ENCODE results near the gene LZTR1.

Gene LZTR1

GRCh38 chr22:20956258-20957101 is 25.6 kb upstream of the LZTR1 start:
- CTCF ChIA-PET: interaction anchor here (1.2 to 3.8 kb wide), 5 partner anchors 12 to 70 kb away, joined by 3 to 11 read pairs (median 6); no protein-coding TSS in a partner anchor
- H3K4me1 ChIP-seq (ENCODE audit: control extremely low read depth in 1 of 4, control insufficient read depth in 4 of 4, insufficient read depth in 4 of 4, low read length in 3 of 4): peaks cover 0 to 21% (median 15%) of the 10 kb centered on the region in 4 experiments

GRCh38 chr22:20957102-20957682 is 24.9 kb upstream of the LZTR1 start:
- CTCF ChIA-PET: interaction anchor here (1.0 to 3.8 kb wide), 7 partner anchors 10 to 71 kb away, joined by 3 to 12 read pairs (median 6); partner anchors contain the start of gene AIFM3
- under 1% methylated on average over 46 of the region's 59 CpGs for WGBS (ENCODE audit: insufficient coverage)
- Histone ChIP-seq H3K27me3 (replicated peaks in 2 of 5; ENCODE audit: control insufficient read depth in 4 of 5, insufficient read depth in 5 of 5, low read length in 4 of 5) (no peaks in the 10 kb centered on the region), H3K9me3 (ENCODE audit: control extremely low read depth in 1 of 5, control insufficient read depth in 4 of 5, insufficient read depth in 2 of 5, low read depth in 1 of 5, low read length in 4 of 5) (no peaks in the 10 kb centered on the region), H3K4me3 (ENCODE audit: control insufficient read depth in 1 of 7, extremely low read depth in 1 of 7, insufficient read depth in 4 of 7, low read depth in 2 of 7, low read length in 6 of 7) (peak overlapping the region; percentile 62 to 92 (median 76)), H3K36me3 (ENCODE audit: control insufficient read depth in 4 of 4, insufficient read depth in 4 of 4, low read length in 3 of 4) (peaks cover 0 to 19% (median 14%) of the 10 kb centered on the region in 4 experiments), H3K27ac (ENCODE audit: insufficient read depth in 1 of 2, low read depth in 1 of 2, low read length in 2 of 2, poor library complexity in 1 of 2, severe bottlenecking in 2 of 2) (no peak overlapping the region), H3K4me1 (ENCODE audit: control extremely low read depth in 1 of 4, control insufficient read depth in 4 of 4, insufficient read depth in 4 of 4, low read length in 3 of 4) (peaks cover 0 to 21% (median 17%) of the 10 kb centered on the region in 4 experiments)
- POLR2A ChIA-PET: interaction anchor here (0.6 to 0.7 kb wide), 3 partner anchors 11 to 72 kb away, joined by 3 to 4 read pairs (median 3); no protein-coding TSS in a partner anchor
- no peak for DNase-seq

More at GRCh38 chr22:20956258-20957101, 25.6 kb upstream of the LZTR1 start:
- no peaks in the 10 kb centered on the region for H3K9me3 ChIP-seq (ENCODE audit: control extremely low read depth in 1 of 5, control insufficient read depth in 4 of 5, insufficient read depth in 2 of 5, low read depth in 1 of 5, low read length in 4 of 5)
- H3K27me3 ChIP-seq (replicated peaks in 2 of 5; ENCODE audit: control insufficient read depth in 4 of 5, insufficient read depth in 5 of 5, low read length in 4 of 5): no peaks in the 10 kb centered on the region
- DNase-seq: peak in 1 of 3 donors; percentile 24
- POLR2A ChIA-PET: interaction anchor here (0.6 kb wide), 2 partner anchors 12 to 20 kb away, joined by 3 to 4 read pairs; no protein-coding TSS in a partner anchor
- WGBS (ENCODE audit: insufficient coverage): 40% methylated on average over 26 of the region's 27 CpGs
- H3K27ac ChIP-seq (ENCODE audit: insufficient read depth in 1 of 2, low read depth in 1 of 2, low read length in 2 of 2, poor library complexity in 1 of 2, severe bottlenecking in 2 of 2): no peak overlapping the region
- peaks cover 0 to 26% (median 20%) of the 10 kb centered on the region in 4 experiments for H3K36me3 ChIP-seq (ENCODE audit: control insufficient read depth in 4 of 4, insufficient read depth in 4 of 4, low read length in 3 of 4)
- peak overlapping the region; percentile 62 to 92 (median 76) for H3K4me3 ChIP-seq (ENCODE audit: control insufficient read depth in 1 of 7, extremely low read depth in 1 of 7, insufficient read depth in 4 of 7, low read depth in 2 of 7, low read length in 6 of 7)

- H3K36me3 ChIP-seq (ENCODE audit: control insufficient read depth in 4 of 4, insufficient read depth in 4 of 4, low read length in 3 of 4): peaks cover 0 to 12% (median 8%) of the 10 kb centered on the region in 4 experiments
- ChIA-PET CTCF (interaction anchor here (0.9 to 3.8 kb wide), 9 partner anchors 10 to 153 kb away, joined by 3 to 12 read pairs (median 6); partner anchors contain the start of gene AIFM3), POLR2A (interaction anchor here (0.7 kb wide), 1 partner anchor 73 kb away, joined by 3 read pairs; no protein-coding TSS in a partner anchor)
- H3K4me3 ChIP-seq (ENCODE audit: control insufficient read depth in 1 of 7, extremely low read depth in 1 of 7, insufficient read depth in 4 of 7, low read depth in 2 of 7, low read length in 6 of 7): peak overlapping the region; percentile 62 to 92 (median 76)
- peaks cover 0 to 21% (median 17%) of the 10 kb centered on the region in 4 experiments for H3K4me1 ChIP-seq (ENCODE audit: control extremely low read depth in 1 of 4, control insufficient read depth in 4 of 4, insufficient read depth in 4 of 4, low read length in 3 of 4)
- no peaks in the 10 kb centered on the region for H3K9me3 ChIP-seq (ENCODE audit: control extremely low read depth in 1 of 5, control insufficient read depth in 4 of 5, insufficient read depth in 2 of 5, low read depth in 1 of 5, low read length in 4 of 5)
- 1% methylated on average over 21 of the region's 32 CpGs for WGBS (ENCODE audit: insufficient coverage)
- DNase-seq: peak; percentile 31 to 56 (median 48)
- no peaks in the 10 kb centered on the region for H3K27me3 ChIP-seq (replicated peaks in 2 of 5; ENCODE audit: control insufficient read depth in 4 of 5, insufficient read depth in 5 of 5, low read length in 4 of 5)
- no peak overlapping the region for H3K27ac ChIP-seq (ENCODE audit: insufficient read depth in 1 of 2, low read depth in 1 of 2, low read length in 2 of 2, poor library complexity in 1 of 2, severe bottlenecking in 2 of 2)
Measured at GRCh38 chr22:20957683-20958431, 24.2 kb upstream of the LZTR1 start.

GRCh38 chr22:20959578-20960461 is 22.3 kb upstream of the LZTR1 start:
- DNase-seq: no peak
- H3K9me3 ChIP-seq (ENCODE audit: control extremely low read depth in 1 of 5, control insufficient read depth in 4 of 5, insufficient read depth in 2 of 5, low read depth in 1 of 5, low read length in 4 of 5): no peaks in the 10 kb centered on the region
- ChIA-PET POLR2A (no interaction called here), CTCF (interaction anchor here (1.1 to 1.4 kb wide), 5 partner anchors 9 to 70 kb away, joined by 3 to 5 read pairs (median 4); no protein-coding TSS in a partner anchor)
- H3K27ac ChIP-seq (ENCODE audit: insufficient read depth in 1 of 2, low read depth in 1 of 2, low read length in 2 of 2, poor library complexity in 1 of 2, severe bottlenecking in 2 of 2): no peak overlapping the region
- H3K36me3 ChIP-seq (ENCODE audit: control insufficient read depth in 4 of 4, insufficient read depth in 4 of 4, low read length in 3 of 4): no peaks in the 10 kb centered on the region
- H3K27me3 ChIP-seq (replicated peaks in 2 of 5; ENCODE audit: control insufficient read depth in 4 of 5, insufficient read depth in 5 of 5, low read length in 4 of 5): peaks cover 0 to 12% (median 5%) of the 10 kb centered on the region in 5 experiments
- H3K4me1 ChIP-seq (ENCODE audit: control extremely low read depth in 1 of 4, control insufficient read depth in 4 of 4, insufficient read depth in 4 of 4, low read length in 3 of 4): peaks cover 0 to 28% (median 23%) of the 10 kb centered on the region in 4 experiments
- 97% methylated on average over 9 of the region's 20 CpGs for WGBS (ENCODE audit: insufficient coverage)
- no peak overlapping the region for H3K4me3 ChIP-seq (ENCODE audit: control insufficient read depth in 1 of 7, extremely low read depth in 1 of 7, insufficient read depth in 4 of 7, low read depth in 2 of 7, low read length in 6 of 7)

GRCh38 chr22:20960609-20961008 is 21.5 kb upstream of the LZTR1 start:
- ChIA-PET POLR2A (no interaction called here), CTCF (interaction anchor here (1.0 to 1.4 kb wide), 6 partner anchors 8 to 75 kb away, joined by 3 to 5 read pairs (median 4); no protein-coding TSS in a partner anchor)
- no peak for DNase-seq

GRCh38 chr22:20962491-20962945 is 19.6 kb upstream of the LZTR1 start:
- H3K27ac ChIP-seq (ENCODE audit: insufficient read depth in 1 of 2, low read depth in 1 of 2, low read length in 2 of 2, poor library complexity in 1 of 2, severe bottlenecking in 2 of 2): no peak overlapping the region
- ChIA-PET POLR2A (no interaction called here), CTCF (interaction anchor here (1.2 to 1.8 kb wide), 3 partner anchors 10 to 71 kb away, joined by 4 to 9 read pairs (median 5); no protein-coding TSS in a partner anchor)
- peaks cover 0 to 21% (median 5%) of the 10 kb centered on the region in 5 experiments for H3K27me3 ChIP-seq (replicated peaks in 2 of 5; ENCODE audit: control insufficient read depth in 4 of 5, insufficient read depth in 5 of 5, low read length in 4 of 5)
- H3K4me1 ChIP-seq (ENCODE audit: control extremely low read depth in 1 of 4, control insufficient read depth in 4 of 4, insufficient read depth in 4 of 4, low read length in 3 of 4): peaks cover 0 to 27% (median 23%) of the 10 kb centered on the region in 4 experiments
- DNase-seq: no peak
- no CpG with 5 or more reads among the region's 6 CpGs for WGBS (ENCODE audit: insufficient coverage)
- H3K4me3 ChIP-seq (ENCODE audit: control insufficient read depth in 1 of 7, extremely low read depth in 1 of 7, insufficient read depth in 4 of 7, low read depth in 2 of 7, low read length in 6 of 7): no peak overlapping the region
- no peaks in the 10 kb centered on the region for H3K36me3 ChIP-seq (ENCODE audit: control insufficient read depth in 4 of 4, insufficient read depth in 4 of 4, low read length in 3 of 4)
- H3K9me3 ChIP-seq (ENCODE audit: control extremely low read depth in 1 of 5, control insufficient read depth in 4 of 5, insufficient read depth in 2 of 5, low read depth in 1 of 5, low read length in 4 of 5): no peaks in the 10 kb centered on the region

More at GRCh38 chr22:20960609-20961008, 21.5 kb upstream of the LZTR1 start:
- 100% methylated on average over 1 of the region's 4 CpGs for WGBS (ENCODE audit: insufficient coverage)
- H3K27ac ChIP-seq (ENCODE audit: insufficient read depth in 1 of 2, low read depth in 1 of 2, low read length in 2 of 2, poor library complexity in 1 of 2, severe bottlenecking in 2 of 2): no peak overlapping the region
- H3K4me3 ChIP-seq (ENCODE audit: control insufficient read depth in 1 of 7, extremely low read depth in 1 of 7, insufficient read depth in 4 of 7, low read depth in 2 of 7, low read length in 6 of 7): no peak overlapping the region
- H3K27me3 ChIP-seq (replicated peaks in 2 of 5; ENCODE audit: control insufficient read depth in 4 of 5, insufficient read depth in 5 of 5, low read length in 4 of 5): peaks cover 0 to 18% (median 5%) of the 10 kb centered on the region in 5 experiments
- peaks cover 0 to 34% (median 28%) of the 10 kb centered on the region in 4 experiments for H3K4me1 ChIP-seq (ENCODE audit: control extremely low read depth in 1 of 4, control insufficient read depth in 4 of 4, insufficient read depth in 4 of 4, low read length in 3 of 4)
- H3K36me3 ChIP-seq (ENCODE audit: control insufficient read depth in 4 of 4, insufficient read depth in 4 of 4, low read length in 3 of 4): no peaks in the 10 kb centered on the region
- H3K9me3 ChIP-seq (ENCODE audit: control extremely low read depth in 1 of 5, control insufficient read depth in 4 of 5, insufficient read depth in 2 of 5, low read depth in 1 of 5, low read length in 4 of 5): no peaks in the 10 kb centered on the region

Measured in common myeloid progenitor, CD34-positive (primary cell).